Fibroblast of lung (primary cell): Measurements from ENCODE around the gene NTMT1.

ENCODE experiments used
- CTCF ChIP-seq, 2 donors: IDR thresholded peaks in 1 of 2; conservative IDR thresholded peaks in 1 of 2; 1 replicate in 1 of 2; 2 replicates in 1 of 2; pipeline ENCODE4 v1.5.1; 2011 to 2012; ENCODE audit warnings: low read length in 2 of 2, control low read depth in 1 of 2, inconsistent platforms in 1 of 2, low read depth in 1 of 2, mild to moderate bottlenecking in 1 of 2
- EZH2 ChIP-seq: IDR thresholded peaks from 2 replicates; pipeline ENCODE4 v1.5.1; 2012; ENCODE audit warnings: low read length, control low read depth, mild to moderate bottlenecking; ENCODE audit errors: missing control alignments

GRCh38 chr9:129643706-129644105, 17.7 kb downstream of the NTMT1 start:
- TF ChIP-seq CTCF (conservative IDR thresholded peaks at IDR 0.05 in 1 of 2, IDR thresholded peaks at IDR 0.05 in 1 of 2; ENCODE audit: low read depth in 1 of 2, low read length in 2 of 2): no peak
- TF ChIP-seq EZH2: no peak
